HG03095 (cell line): ENCODE data around the gene DCUN1D5.

Experiments used
- ATAC-seq: cut with Tn5 transposase; IDR thresholded peaks from one replicate; pipeline ENCODE4 v1.9.1; 2021; ENCODE audit warnings: moderate library complexity; ENCODE audit not compliant: unreplicated experiment

DCUN1D5 gene

DNA sequence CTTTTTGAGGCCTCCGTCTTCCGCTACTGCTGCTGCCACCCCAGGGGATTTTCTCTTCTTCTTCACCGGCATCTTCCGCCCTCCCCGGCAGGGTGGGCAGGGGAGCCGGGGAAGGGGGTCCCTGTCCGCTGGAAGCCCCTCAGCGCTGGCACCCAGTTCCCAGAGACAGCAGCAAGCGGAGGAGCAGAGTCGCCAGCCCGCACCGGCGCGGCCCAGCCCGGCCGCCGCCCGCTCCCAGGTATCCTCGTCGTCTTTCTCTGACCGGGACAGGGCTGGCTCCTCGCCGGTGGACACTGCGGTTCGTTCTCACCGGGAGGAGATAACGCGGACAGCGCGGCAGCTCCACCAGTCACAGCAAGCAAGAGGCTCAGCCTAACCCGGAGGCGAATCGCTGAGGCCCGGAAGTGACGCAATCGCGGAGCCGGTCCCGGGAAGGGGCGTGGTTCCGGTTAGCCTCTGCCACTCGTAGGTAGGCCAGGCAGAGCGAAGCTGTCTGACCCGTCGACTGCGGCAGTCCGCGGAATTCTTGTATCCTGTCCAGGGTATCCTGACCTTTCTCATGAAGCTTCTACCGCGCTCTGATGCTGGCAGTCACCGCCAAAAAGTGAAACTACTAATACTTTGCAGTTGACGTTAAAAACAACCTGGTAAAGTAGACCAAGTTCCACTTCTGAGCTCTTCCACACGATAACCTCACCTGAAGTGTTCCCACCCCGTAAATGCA lies at the start of gene DCUN1D5:
Gene DCUN1D5 (minus strand): TSS at position 360 of the 724 bp plus-strand sequence. CDS start 288 bp downstream, at position 72.
- ATAC-seq = peak; percentile 100

DNA sequence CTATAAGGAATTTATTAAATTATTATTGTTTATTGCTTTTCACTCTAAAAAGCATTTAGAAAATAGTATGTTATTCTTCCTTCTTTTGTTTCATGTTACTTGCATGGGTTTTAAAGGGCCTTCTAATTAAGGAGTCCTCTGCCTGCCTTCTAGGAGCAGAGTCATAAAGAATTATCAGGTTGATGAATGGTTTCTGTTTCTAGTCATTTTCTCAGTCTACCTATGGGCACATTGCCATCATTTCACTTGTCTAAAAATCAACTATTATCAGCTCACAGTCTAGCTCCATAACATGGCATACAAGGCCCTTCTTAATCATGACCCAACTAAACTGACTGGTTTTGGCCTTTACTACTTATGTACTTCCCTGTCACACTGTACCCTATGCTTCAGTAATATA lies 33.5 kb upstream of the DCUN1D5 start:
- no peak for ATAC-seq

DNA sequence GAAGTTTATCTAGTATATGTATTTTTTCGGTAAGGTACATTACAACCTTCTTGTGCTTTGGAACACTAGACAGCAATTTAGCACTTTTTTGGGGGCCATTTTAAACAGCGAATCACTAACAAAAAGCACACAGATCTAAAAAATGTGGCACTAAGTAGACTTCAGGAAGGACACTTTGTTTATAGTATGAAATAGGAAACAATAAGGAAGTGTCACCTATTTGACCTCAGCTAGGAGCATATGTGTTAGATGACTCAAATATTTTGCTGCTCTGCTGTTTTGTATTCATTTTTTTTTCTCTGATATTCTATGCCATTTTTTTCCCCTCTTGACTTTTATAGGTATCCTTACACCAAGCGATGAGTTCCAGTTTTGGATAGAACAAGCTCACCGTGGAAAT lies 22.9 kb upstream of the DCUN1D5 start:
- no peak for ATAC-seq

DNA sequence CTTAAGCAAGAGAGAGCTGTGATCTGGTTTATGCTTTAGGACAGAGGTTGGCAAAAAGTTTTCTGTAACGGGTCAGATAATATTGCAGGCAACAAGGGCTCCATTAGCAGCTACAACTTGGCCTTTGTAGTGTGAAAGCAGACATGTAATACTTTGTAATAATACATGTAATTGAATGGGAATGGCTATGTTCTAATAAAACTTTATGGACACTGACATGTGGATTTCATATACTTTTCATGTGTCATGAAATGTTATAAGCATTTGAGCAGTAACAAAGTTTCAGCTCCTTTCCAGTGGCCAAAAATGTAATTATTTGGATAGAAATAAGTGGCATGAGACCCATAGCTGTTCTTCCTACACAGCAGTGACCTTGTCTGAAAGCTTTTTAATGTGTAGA lies 20.4 kb upstream of the DCUN1D5 start:
- no peak for ATAC-seq

DNA sequence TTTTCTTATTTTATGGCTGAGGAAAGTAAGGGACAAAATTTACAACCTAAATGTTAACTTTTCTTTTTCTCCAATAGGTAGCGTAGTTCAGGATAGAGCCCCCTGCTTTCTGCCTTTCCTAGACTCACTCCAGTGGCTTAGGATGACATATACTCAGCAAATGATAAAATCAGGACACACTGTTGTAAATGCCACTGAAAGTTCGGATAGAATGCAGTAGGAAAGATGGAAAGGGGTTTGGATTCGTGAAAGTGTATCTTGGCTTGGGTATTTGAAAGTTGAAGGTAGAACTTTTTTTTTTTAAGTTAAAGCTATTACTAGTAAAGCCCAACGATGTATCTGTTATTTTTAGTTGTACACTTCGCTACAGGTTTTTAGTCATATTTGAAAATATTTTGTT lies 19.4 kb upstream of the DCUN1D5 start:
- no peak for ATAC-seq

DNA sequence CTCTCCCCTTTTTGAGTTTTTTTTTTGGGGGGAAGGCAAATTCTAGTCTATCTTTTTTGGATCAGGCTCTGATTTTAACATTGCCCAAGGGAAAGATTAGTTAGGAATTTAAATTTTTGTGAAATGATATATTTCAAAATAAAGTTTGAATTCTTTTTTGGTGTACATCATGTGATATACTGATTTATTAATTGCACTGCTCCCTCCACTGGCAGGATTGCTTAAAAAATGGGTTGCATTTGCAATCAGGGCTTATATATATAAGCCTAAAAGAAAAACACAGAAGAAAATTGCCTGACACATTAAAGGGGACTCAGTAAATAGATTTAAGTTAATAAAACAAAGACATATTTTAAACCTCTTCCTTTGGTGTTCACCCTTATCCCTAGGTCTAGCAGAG lies 18.4 kb upstream of the DCUN1D5 start:
- no peak for ATAC-seq

DNA sequence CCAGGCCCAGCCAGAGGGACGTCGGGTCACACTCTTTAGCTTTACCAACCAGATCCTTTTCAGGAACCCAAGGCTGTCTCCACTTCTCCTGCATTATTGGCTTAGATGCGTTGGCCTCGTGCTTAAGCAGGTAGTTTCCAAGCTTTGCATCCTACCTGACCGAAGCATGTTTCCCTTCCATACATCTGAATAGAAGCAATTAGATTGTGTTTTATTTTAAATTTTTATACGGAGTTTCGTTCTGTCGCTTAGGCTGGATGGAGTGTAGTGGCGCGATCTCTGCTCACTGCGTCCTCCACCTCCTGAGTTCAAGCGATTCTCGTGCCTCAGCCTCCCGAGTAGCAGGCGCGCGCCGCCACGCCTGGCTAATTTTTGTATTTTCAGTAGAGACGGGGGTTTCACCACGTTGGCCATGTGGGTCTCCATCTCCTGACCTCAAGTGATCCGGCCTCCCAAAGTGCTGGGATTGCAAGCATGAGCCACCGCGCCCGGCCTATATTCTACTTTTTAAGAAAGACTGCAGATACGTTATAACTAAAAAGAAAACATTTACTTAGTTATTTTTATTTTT lies 17.9 kb upstream of the DCUN1D5 start:
- peak; percentile 7 for ATAC-seq

DNA sequence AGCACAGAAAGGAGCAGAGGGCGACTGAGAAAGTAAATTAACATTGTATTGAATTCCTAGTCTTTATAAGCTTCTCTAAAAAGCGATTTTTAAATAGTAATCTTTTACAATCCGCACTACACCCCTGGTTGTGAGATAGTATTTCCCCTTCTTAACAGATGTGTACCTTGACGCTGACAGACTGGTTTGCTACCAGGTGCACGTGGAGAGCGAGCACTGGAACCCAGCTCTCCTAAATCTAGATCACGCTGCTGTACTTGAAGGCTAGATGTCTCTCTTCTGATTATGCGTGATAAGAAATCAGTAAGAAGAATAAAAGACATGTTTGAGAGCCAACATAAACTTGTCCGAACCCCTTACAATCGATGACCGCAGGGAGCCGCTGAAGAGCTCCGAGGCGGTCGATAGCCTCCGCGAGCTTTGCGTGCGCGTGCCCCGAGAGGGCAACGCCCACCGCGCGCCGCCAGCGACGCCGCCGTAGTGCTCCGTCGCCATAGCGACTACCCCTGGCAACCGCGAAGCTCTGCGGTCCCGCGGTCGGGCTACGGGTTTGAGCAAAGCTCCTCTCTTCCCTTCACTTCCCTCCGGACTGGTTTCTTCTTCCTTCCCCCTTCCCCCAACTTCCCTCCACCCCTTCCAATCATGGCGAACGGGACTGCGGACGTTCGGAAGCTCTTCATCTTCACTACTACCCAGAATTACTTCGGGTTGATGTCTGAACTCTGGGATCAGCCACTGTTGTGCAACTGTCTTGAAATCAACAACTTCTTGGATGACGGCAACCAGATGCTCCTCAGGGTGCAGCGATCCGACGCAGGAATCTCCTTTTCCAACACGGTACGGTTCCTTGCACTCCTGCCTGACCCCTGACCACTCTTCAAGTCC lies 17.2 kb upstream of the DCUN1D5 start, which contains the start of gene DYNC2H1:
Gene DYNC2H1 (plus strand): TSS at position 494 of the 885 bp plus-strand sequence. CDS start 149 bp downstream, at position 643.
- ATAC-seq = peak; percentile 100

DNA sequence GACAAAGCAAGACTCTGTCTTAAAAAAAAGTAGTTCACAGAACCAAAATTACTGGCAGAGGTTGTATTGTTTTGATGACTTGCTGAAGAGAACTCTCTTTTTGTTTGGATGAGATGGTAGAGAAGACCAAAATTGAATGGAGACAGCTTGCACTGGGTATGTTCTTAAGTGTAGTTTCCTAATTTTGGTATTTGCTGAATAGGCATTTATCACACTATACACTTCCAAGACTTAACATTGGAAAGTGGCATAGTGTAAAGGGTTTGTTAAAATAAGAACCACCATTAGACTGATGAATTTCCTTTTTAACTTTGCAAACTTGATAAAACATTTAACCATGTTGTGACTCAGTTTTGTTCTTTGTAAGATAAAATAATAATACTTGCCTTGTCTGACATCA lies 5.3 kb upstream of the DCUN1D5 start:
- ATAC-seq = no peak

DNA sequence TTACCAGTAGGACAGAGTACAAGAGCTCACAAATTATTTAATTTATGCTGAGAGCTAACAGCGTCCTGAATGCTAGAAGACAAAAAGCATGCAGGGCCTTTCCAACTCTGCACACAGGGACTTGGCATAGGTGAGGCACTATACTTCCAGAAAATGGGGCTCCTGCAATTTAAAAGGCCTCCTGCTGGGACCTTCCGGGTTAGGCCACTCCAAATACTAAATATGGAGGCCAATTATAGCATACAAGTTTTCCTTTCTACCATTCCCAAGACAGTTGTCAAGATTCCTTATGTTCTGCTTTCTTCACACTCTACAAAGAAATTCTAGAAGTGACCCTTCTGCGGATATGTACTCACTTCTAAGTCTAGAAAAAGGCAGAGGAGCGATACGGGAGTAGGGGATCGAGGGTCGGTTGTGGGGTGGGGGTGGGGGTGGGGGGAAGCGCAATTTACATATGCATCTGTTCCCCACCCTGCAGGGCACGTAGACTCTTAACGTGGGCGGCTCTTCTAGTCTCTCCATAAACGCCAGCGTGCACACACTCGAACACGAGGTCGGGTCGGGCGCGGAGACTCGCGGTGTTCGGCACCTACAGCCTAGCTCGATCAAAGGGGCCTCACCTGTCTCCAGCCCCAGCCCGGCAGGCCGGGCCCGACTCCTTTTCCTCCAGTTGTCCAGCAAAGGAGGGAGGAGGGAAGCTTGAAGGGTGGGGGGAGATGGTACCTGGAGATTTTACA lies 728 bp downstream of the DCUN1D5 start:
- ATAC-seq = peak; percentile 45

DNA sequence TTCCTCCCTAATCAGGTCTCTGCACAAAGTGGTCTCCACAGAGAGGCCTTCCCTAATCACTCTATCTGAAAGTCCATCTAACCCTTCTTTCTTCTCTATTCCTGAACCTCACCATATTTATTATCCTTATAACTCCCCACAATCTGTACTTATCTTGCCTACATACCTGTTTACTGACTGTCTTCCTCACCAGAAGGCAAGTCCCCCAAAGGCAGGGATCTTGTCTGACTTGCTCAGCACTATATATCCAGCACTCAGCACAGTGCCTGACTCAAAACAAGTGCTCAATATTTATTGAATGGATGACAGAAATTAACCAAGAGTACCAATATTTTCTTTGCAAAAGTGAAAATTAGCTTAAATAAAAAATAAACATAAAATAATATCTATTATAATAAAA lies 5.5 kb downstream of the DCUN1D5 start:
- ATAC-seq = no peak

DNA sequence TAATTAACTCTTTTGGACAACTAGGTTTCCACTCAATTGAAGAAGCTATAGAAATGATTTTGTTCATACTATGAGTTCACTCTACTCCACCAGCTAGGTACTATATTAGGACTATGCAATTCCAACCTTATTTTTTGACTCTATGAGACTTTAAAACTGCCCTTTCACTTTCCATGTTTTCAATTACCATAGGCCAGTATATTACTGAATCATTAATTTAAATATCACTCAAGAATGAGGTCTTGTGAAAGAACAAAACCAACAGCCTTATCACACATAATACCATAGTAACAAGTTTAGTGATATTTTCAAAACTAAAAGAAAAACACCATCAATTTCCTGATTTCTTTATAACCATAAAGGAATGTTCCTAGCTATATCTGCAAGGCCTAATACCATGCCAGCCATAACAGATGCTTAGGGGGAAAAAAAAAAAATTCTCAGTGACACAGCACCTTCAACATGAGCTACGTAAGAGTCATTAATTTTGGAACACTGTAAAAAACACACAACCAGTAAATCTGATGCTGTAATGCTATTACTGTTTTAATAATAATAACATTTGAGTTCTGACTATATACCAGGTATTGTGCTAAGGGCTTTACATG lies 6.1 kb downstream of the DCUN1D5 start:
- ATAC-seq = no peak

DNA sequence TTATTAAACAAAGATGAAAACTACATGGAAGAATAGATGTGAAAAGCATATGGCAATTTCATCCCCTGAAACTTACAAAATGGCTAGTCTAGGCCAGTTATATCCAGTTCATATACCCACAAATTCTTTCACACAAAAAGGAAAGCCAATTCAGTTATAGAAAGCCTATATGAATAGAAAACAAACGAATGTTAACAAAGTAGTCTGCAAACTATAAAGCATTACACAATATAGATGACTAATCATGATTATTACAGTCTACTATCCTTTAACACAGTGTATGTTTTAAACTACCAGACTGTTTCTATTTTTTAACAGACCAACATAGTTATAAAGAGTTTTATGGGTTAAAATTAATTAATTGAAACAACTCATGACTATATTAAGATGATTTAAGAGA lies 12.1 kb downstream of the DCUN1D5 start:
- no peak for ATAC-seq

DNA sequence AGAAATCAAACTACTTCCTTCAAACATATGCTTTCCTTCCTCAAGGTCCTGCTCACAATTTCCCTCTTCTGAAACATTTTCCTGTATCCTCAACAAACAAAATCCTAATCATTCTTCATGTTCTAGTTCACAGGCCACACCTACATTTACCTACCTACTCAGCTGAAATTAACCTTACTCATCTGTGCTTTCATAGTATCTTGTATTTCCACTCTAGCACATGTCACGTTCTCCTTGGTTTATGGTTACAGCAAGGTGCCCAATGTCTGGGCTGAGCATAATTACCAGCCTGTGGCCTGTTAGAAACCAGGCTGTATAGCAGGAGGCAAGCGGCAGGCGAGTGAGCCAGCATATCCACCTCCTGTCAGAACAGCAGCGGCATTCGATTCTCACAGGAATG lies 13.2 kb downstream of the DCUN1D5 start:
- ATAC-seq = no peak

DNA sequence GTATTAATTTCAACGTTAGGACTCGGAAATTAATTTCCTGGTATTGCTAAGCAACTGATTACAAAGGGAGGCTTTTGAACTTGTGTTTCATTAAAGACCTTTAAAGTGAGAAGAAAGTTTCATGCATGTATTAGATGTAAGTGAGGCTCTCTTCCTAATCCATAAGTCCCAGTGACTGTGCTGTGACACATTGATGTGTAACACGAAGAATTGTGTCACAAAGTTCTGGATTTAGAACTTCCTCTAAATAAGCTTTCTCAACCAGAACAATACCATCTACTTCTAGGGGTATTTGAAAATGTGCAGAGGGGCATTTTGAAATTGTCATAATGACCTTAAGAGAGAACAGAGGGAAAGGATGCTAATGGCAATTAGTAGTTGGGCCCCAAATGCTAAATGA lies 14.4 kb downstream of the DCUN1D5 start:
- no peak for ATAC-seq

DNA sequence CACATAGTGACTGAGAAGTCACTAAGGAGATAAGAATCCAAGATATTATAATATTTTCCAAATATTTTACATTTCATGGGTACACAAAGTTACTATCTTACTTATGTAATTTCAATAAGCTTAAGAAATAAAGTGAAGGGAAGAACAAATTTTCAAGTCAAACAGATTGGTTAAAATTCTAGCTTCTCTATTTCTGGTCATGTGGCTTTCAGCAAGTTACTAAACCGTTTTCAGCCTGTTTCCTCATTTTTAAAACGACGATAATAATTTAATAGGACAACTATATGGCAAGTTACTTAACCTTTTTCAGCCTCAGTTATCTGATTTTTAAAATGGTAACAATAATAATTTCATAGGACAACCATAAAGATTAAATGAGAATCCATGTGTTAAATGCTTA lies 15.6 kb downstream of the DCUN1D5 start:
- ATAC-seq = no peak

DNA sequence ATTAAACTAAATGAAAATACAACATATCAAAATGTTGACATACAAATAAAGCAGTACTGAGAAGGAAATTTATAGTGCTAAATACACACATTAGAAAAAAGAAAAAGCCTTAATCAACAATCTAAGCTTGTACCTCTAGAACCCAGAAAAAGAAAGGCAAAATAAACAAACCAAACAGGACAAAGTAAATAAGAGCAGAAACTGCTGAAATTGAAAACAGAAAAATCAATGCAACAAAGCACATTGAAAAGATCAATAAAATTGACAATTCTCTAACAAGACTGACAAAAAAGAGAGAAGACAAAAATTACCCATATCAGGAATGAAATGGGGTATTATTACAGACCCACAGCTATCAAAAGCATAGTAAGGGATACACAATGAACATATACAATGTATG lies 21.0 kb downstream of the DCUN1D5 start:
- no peak for ATAC-seq

DNA sequence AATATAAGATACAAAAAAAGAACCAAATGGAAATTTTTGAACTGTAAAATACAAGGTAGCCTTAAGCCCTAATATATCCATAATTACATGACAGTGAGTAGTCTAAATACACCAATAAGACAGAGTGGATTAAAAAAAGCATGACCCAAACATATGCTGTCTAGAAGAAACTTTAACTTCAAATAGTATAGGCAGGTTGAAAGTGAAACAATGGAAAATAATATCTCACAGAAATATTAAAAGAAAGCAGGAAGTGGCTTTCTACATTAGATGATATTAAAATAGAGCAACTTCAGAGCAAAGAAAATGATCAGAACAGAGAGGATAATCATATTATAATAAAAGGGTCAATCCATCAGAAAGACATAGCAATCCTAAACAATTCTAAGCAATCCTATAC lies 21.8 kb downstream of the DCUN1D5 start:
- no peak for ATAC-seq

DNA sequence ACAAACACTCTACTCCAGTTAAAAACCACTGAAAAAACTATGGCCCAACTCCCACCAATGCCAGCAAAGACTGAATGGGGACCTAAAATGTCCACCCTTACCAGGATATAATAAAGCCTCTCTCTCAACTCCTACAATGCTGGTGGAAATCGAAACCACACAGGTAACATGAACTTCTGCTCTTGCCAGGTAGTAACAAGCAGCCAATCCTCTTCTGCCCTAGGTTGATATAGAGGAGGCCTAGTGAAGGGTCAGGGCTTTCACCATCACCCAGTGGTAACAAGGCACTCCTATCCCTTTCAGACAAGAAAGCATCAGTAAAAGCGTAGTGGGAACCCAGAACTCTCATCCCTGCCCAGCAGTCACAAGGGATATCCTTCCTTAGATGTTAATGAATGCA lies 22.6 kb downstream of the DCUN1D5 start:
- ATAC-seq = no peak

DNA sequence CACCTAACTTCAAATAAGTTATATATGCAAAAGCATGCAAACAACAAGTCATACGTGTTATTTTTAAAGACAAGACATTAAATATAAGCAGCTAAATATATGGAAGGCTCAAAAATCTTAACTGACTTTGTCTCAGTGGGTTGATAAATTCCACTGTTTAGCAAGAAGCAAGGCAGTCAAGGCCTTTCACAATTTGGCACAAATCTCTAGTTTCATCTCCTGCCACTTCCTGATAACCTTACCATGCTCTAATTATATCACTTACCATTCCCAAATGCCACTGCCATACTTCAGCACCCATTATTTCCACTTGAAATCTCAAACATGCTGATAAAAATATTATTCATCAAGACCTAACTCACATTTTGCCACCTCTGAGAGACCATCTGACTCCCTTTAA lies 24.8 kb downstream of the DCUN1D5 start:
- no peak for ATAC-seq

DNA sequence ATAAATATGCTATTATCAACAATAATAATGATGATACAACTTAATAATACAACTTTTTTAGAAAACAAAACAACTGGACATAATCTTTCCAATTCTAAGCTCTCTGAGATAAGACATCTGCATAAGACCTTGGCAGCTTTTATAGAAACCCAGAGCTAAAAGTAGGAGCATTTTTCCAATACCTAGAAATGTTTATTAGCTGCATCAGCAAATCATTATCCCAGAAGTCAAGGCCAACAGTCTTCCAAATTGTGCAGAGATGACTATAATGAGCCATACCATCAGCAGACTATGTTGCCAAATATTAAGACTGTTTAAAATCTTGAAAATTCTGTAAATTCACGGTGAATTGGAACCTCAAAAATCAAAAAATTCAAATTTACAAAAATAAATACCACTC lies 30.3 kb downstream of the DCUN1D5 start:
- no peak for ATAC-seq
